Measurements from ENCODE around the gene KSR1. TPM values are rescaled to one million over a fixed set of nuclear protein-coding genes. Genes with fewer than 3 reads are reported as not detected.

KSR1 gene
- total and polyA plus RNA-seq, 2 donors (not counting 1 experiment from before 2014, with no cell fraction given) = 5.3 to 10.1 TPM

DNA sequence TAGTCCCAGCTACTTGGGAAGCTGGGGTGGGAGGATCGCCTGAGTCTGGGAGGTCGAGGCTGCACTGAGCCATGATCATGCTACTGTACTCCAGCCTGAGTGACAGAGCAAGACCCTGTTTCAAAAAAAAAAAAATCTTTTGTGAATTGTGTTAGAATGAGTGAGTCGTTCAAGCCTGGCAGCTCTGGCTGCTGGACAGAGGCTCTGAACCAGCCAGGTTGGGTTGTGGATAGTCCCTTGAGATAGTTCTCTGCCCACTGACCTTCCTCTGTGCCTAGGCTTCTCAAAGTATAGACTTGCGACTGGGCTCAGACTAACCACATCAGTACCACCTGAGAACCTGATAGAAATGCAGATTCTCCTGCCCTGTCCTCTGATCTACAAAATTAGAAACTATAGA, 2.2 kb upstream of the KSR1 start:
- Histone ChIP-seq H3K9ac (ENCODE audit: insufficient read depth, low read length) (no peak overlapping the region), H3K79me2 (ENCODE audit: control insufficient read depth, insufficient read depth, low read length) (no peaks in the 10 kb centered on the region), H3K27ac (ENCODE audit: insufficient read depth, low read length) (no peak overlapping the region), H3K4me1 (ENCODE audit: control insufficient read depth, extremely low read depth, insufficient read depth, low read length) (peaks cover 3% of the 10 kb centered on the region), H3K36me3 (ENCODE audit: control insufficient read depth, insufficient read depth, low read length) (no peaks in the 10 kb centered on the region), H3K27me3 (ENCODE audit: control insufficient read depth, insufficient read depth, low read length) (peaks cover 10% of the 10 kb centered on the region), H2AFZ (ENCODE audit: low read length) (no peak overlapping the region), H3K9me3 (ENCODE audit: control insufficient read depth, insufficient read depth, low read depth, low read length) (no peaks in the 10 kb centered on the region), H3K4me2 (ENCODE audit: extremely low read depth, insufficient read depth, low read length) (no peak overlapping the region), H4K20me1 (ENCODE audit: control insufficient read depth, extremely low read depth, insufficient read depth, low read length) (no peaks in the 10 kb centered on the region), H3K4me3 (replicated peaks in 1 of 4; ENCODE audit: control extremely low read depth in 1 of 4, insufficient read depth in 1 of 4, low read depth in 3 of 4, low read length in 4 of 4) (no peak overlapping the region)
- no peak for DNase-seq (ENCODE audit: low read depth in 2 of 2)
- TF ChIP-seq, protein P1, sequence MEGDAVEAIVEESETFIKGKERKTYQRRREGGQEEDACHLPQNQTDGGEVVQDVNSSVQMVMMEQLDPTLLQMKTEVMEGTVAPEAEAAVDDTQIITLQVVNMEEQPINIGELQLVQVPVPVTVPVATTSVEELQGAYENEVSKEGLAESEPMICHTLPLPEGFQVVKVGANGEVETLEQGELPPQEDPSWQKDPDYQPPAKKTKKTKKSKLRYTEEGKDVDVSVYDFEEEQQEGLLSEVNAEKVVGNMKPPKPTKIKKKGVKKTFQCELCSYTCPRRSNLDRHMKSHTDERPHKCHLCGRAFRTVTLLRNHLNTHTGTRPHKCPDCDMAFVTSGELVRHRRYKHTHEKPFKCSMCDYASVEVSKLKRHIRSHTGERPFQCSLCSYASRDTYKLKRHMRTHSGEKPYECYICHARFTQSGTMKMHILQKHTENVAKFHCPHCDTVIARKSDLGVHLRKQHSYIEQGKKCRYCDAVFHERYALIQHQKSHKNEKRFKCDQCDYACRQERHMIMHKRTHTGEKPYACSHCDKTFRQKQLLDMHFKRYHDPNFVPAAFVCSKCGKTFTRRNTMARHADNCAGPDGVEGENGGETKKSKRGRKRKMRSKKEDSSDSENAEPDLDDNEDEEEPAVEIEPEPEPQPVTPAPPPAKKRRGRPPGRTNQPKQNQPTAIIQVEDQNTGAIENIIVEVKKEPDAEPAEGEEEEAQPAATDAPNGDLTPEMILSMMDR (conservative IDR thresholded peaks at IDR 0.05 in 1 of 2, IDR thresholded peaks at IDR 0.05 in 1 of 2; ENCODE audit: low read depth in 1 of 2, low read length in 2 of 2) = no peak
- TF ChIP-seq EZH2 (IDR thresholded peaks at IDR 0.05; ENCODE audit: low read length, missing control alignments) = no peak

DNA sequence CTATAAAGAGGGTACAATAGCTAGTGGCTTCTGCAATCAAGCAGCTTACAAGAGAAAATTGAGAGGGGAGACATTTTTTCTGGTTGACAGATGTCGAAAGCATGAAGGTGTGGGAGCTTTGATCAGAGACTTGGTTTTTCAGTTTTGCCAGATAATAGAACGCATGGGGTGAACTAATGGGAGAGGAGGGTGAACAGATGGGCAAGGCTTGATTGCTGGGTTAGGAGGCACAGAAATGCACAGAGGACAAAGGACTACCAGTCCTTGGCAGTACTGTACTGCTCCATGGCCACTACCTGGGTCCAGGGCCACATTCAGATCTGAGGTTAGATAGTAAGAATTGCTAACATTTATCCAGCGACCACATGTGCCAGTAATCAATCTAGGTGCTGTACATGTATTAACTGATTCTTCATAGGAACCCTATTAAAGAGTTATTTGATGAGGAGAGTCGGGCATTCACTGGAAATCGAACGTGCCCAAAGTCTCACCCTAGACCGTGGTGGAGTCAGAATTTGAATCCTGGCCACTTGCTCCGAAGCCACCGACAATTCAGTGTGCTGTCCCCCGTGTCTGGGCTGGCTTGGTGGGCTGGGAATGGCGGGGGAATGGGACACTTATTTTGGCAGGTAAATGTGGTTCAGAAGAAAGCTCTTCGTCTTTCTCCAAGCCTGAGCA, 873 bp upstream of the KSR1 start:
- no peaks in the 10 kb centered on the region for H4K20me1 ChIP-seq (ENCODE audit: control insufficient read depth, extremely low read depth, insufficient read depth, low read length)
- H3K9me3 ChIP-seq (ENCODE audit: control insufficient read depth, insufficient read depth, low read depth, low read length) = no peaks in the 10 kb centered on the region
- H3K9ac ChIP-seq (ENCODE audit: insufficient read depth, low read length) = no peak overlapping the region
- H3K27ac ChIP-seq (ENCODE audit: insufficient read depth, low read length) = no peak overlapping the region
- H3K27me3 ChIP-seq (ENCODE audit: control insufficient read depth, insufficient read depth, low read length) = peaks cover 10% of the 10 kb centered on the region
- no peak overlapping the region for H2AFZ ChIP-seq (ENCODE audit: low read length)
- TF ChIP-seq EZH2 (IDR thresholded peaks at IDR 0.05; ENCODE audit: low read length, missing control alignments) = no peak
- TF ChIP-seq, protein P1 (conservative IDR thresholded peaks at IDR 0.05 in 1 of 2, IDR thresholded peaks at IDR 0.05 in 1 of 2; ENCODE audit: low read depth in 1 of 2, low read length in 2 of 2) = no peak
- peaks cover 3% of the 10 kb centered on the region for H3K4me1 ChIP-seq (ENCODE audit: control insufficient read depth, extremely low read depth, insufficient read depth, low read length)
- DNase-seq (ENCODE audit: low read depth in 2 of 2) = no peak
- no peaks in the 10 kb centered on the region for H3K36me3 ChIP-seq (ENCODE audit: control insufficient read depth, insufficient read depth, low read length)
- peak overlapping the region; percentile 51 for H3K4me2 ChIP-seq (ENCODE audit: extremely low read depth, insufficient read depth, low read length)
- peak overlapping the region in 2 of 4 experiments; percentile 40 to 75 for H3K4me3 ChIP-seq (replicated peaks in 1 of 4; ENCODE audit: control extremely low read depth in 1 of 4, insufficient read depth in 1 of 4, low read depth in 3 of 4, low read length in 4 of 4)
- H3K79me2 ChIP-seq (ENCODE audit: control insufficient read depth, insufficient read depth, low read length) = no peaks in the 10 kb centered on the region

DNA sequence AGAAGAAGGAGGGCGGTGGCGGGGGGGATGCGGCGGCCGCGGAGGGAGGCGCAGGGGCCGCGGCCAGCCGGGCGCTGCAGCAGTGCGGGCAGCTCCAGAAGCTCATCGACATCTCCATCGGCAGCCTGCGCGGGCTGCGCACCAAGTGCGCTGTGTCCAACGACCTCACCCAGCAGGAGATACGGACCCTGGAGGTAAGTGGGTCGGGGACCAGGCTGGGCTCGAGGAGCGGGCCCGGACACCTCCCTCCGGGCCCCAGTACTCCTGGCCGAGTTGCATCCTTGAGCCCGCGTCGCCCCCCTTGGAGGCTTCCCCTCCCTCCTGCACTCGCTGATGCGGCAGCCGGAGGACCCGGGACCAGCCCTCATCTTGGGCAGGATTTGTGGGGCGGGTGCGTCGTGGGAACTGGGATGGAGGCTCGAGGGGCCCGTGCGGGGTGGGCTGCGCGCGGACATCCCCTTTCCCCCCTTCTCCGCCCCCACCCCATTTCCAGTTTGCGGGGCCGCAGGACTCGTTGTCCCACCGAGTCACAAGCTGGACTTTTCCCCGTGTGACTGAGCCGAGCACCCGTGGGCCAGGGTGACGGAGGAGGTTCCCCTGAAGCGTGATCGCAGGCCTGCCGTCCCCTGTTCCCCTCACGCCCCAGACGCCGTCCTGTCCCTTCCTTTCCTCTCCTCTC, 572 bp downstream of the KSR1 start:
- peak overlapping the region; percentile 64 to 89 (median 70) for H3K4me3 ChIP-seq (replicated peaks in 1 of 4; ENCODE audit: control extremely low read depth in 1 of 4, insufficient read depth in 1 of 4, low read depth in 3 of 4, low read length in 4 of 4)
- H2AFZ ChIP-seq (ENCODE audit: low read length) = peak overlapping the region; percentile 45
- H3K36me3 ChIP-seq (ENCODE audit: control insufficient read depth, insufficient read depth, low read length) = no peaks in the 10 kb centered on the region
- DNase-seq (ENCODE audit: low read depth in 2 of 2) = no peak
- H3K9me3 ChIP-seq (ENCODE audit: control insufficient read depth, insufficient read depth, low read depth, low read length) = no peaks in the 10 kb centered on the region
- peak overlapping the region; percentile 71 for H3K9ac ChIP-seq (ENCODE audit: insufficient read depth, low read length)
- peak overlapping the region; percentile 84 for H3K4me2 ChIP-seq (ENCODE audit: extremely low read depth, insufficient read depth, low read length)
- no peaks in the 10 kb centered on the region for H3K79me2 ChIP-seq (ENCODE audit: control insufficient read depth, insufficient read depth, low read length)
- peaks cover 3% of the 10 kb centered on the region for H3K4me1 ChIP-seq (ENCODE audit: control insufficient read depth, extremely low read depth, insufficient read depth, low read length)
- H4K20me1 ChIP-seq (ENCODE audit: control insufficient read depth, extremely low read depth, insufficient read depth, low read length) = no peaks in the 10 kb centered on the region
- TF ChIP-seq EZH2 (IDR thresholded peaks at IDR 0.05; ENCODE audit: low read length, missing control alignments) = no peak
- TF ChIP-seq, protein P1 (conservative IDR thresholded peaks at IDR 0.05 in 1 of 2, IDR thresholded peaks at IDR 0.05 in 1 of 2; ENCODE audit: low read depth in 1 of 2, low read length in 2 of 2) = no peak
- peak overlapping the region; percentile 43 for H3K27ac ChIP-seq (ENCODE audit: insufficient read depth, low read length)
- peaks cover 10% of the 10 kb centered on the region for H3K27me3 ChIP-seq (ENCODE audit: control insufficient read depth, insufficient read depth, low read length)
